ENCODE results near the gene PACRG. TPM values are rescaled to one million over a fixed set of nuclear protein-coding genes. Genes with fewer than 3 reads are reported as not detected.

Gene PACRG
- total and polyA plus RNA-seq, 3 donors from 2014 or later, result 54.0 to 84.6 (median 81.7) TPM

- intact Hi-C loops (cut with DNase I; ENCODE audit: low total_unique reads), result no loop called here
- no peaks in the 10 kb centered on the region for H3K27me3 ChIP-seq
- no peak overlapping the region for H3K27ac ChIP-seq
- H3K9me3 ChIP-seq, result no peaks in the 10 kb centered on the region
- DNase-seq, result no peak
- no peaks in the 10 kb centered on the region for H3K36me3 ChIP-seq (ENCODE audit: low read depth, missing control alignments)
- TF ChIP-seq CTCF (IDR thresholded peaks at IDR 0.05), result no peak
- TF ChIP-seq POLR2A (IDR thresholded peaks at IDR 0.05), result no peak
- H3K4me1 ChIP-seq, result no peaks in the 10 kb centered on the region
- H3K4me3 ChIP-seq, result no peak overlapping the region
Measured at GRCh38 chr6:162751211-162751859, 23.6 kb downstream of the PACRG start.

GRCh38 chr6:162753775-162754174, 26.0 kb downstream of the PACRG start:
- intact Hi-C loops (cut with DNase I; ENCODE audit: low total_unique reads), result no loop called here
- Histone ChIP-seq H3K36me3 (ENCODE audit: low read depth, missing control alignments) (no peaks in the 10 kb centered on the region), H3K27ac (no peak overlapping the region), H3K27me3 (no peaks in the 10 kb centered on the region), H3K9me3 (no peaks in the 10 kb centered on the region), H3K4me3 (no peak overlapping the region), H3K4me1 (no peaks in the 10 kb centered on the region)
- TF ChIP-seq POLR2A (IDR thresholded peaks at IDR 0.05) (no peak), CTCF (IDR thresholded peaks at IDR 0.05) (no peak)
- no peak for DNase-seq

- Histone ChIP-seq H3K4me3 (no peak overlapping the region), H3K27me3 (no peaks in the 10 kb centered on the region), H3K9me3 (no peaks in the 10 kb centered on the region), H3K4me1 (no peaks in the 10 kb centered on the region), H3K27ac (no peak overlapping the region), H3K36me3 (ENCODE audit: low read depth, missing control alignments) (no peaks in the 10 kb centered on the region)
- intact Hi-C loops (cut with DNase I; ENCODE audit: low total_unique reads), result no loop called here
- DNase-seq, result no peak
- TF ChIP-seq CTCF (IDR thresholded peaks at IDR 0.05) (no peak), POLR2A (IDR thresholded peaks at IDR 0.05) (no peak)
Measured at GRCh38 chr6:162770136-162770535, 42.4 kb downstream of the PACRG start.

GRCh38 chr6:162770955-162771354, 43.2 kb downstream of the PACRG start:
- Histone ChIP-seq H3K4me3 (no peak overlapping the region), H3K4me1 (no peaks in the 10 kb centered on the region), H3K9me3 (no peaks in the 10 kb centered on the region), H3K36me3 (ENCODE audit: low read depth, missing control alignments) (no peaks in the 10 kb centered on the region), H3K27ac (no peak overlapping the region), H3K27me3 (no peaks in the 10 kb centered on the region)
- no peak for TF ChIP-seq CTCF (IDR thresholded peaks at IDR 0.05)
- no peak for TF ChIP-seq POLR2A (IDR thresholded peaks at IDR 0.05)
- no peak for DNase-seq
- intact Hi-C loops (cut with DNase I; ENCODE audit: low total_unique reads), result no loop called here
- WGBS, 2 donors, result 97% methylated on average over 1 of the region's 1 CpG

GRCh38 chr6:162772466-162772865, 44.7 kb downstream of the PACRG start:
- no peak for TF ChIP-seq CTCF (IDR thresholded peaks at IDR 0.05)
- TF ChIP-seq POLR2A (IDR thresholded peaks at IDR 0.05), result no peak
- H3K27me3 ChIP-seq, result no peaks in the 10 kb centered on the region
- intact Hi-C loops (cut with DNase I; ENCODE audit: low total_unique reads), result no loop called here
- no peaks in the 10 kb centered on the region for H3K4me1 ChIP-seq
- H3K36me3 ChIP-seq (ENCODE audit: low read depth, missing control alignments), result no peaks in the 10 kb centered on the region
- no peaks in the 10 kb centered on the region for H3K9me3 ChIP-seq
- H3K27ac ChIP-seq, result no peak overlapping the region
- no peak for DNase-seq
- H3K4me3 ChIP-seq, result no peak overlapping the region

Measured in testis (tissue), 3 donors.